UCSD-AML1 (cell line): Measurements from ENCODE around the gene SLIT3.

Source experiments
- DNase-seq: peaks from one replicate; lab custom pipeline; 2025; ENCODE audit not compliant: unreplicated experiment; lab: John Stamatoyannopoulos, UW

Gene SLIT3

GRCh38 chr5:169178754-169179153 lies 122.2 kb downstream of the SLIT3 start:
- no peak for DNase-seq

GRCh38 chr5:169178274-169178673 lies 122.7 kb downstream of the SLIT3 start:
- no peak for DNase-seq

GRCh38 chr5:169176709-169177694 lies 123.9 kb downstream of the SLIT3 start:
- no peak for DNase-seq

GRCh38 chr5:169175733-169176132 lies 125.2 kb downstream of the SLIT3 start:
- DNase-seq: no peak

GRCh38 chr5:169174923-169175322 lies 126.0 kb downstream of the SLIT3 start:
- no peak for DNase-seq

GRCh38 chr5:169173372-169173771 lies 127.6 kb downstream of the SLIT3 start:
- DNase-seq: no peak

GRCh38 chr5:169171515-169171914 lies 129.4 kb downstream of the SLIT3 start:
- DNase-seq: no peak

- no peak for DNase-seq
These were observed 131.2 kb downstream of the SLIT3 start for GRCh38 chr5:169169783-169170182.

GRCh38 chr5:169168280-169168679 lies 132.7 kb downstream of the SLIT3 start:
- no peak for DNase-seq

GRCh38 chr5:169166078-169166477 lies 134.9 kb downstream of the SLIT3 start:
- DNase-seq: no peak

- DNase-seq: no peak
These were observed 135.9 kb downstream of the SLIT3 start for GRCh38 chr5:169165052-169165451.

GRCh38 chr5:169164481-169164925 lies 136.4 kb downstream of the SLIT3 start:
- no peak for DNase-seq

- no peak for DNase-seq
These were observed 138.5 kb downstream of the SLIT3 start for GRCh38 chr5:169162407-169162806.

GRCh38 chr5:169161022-169161680 lies 139.8 kb downstream of the SLIT3 start:
- DNase-seq: no peak

GRCh38 chr5:169160405-169160901 lies 140.5 kb downstream of the SLIT3 start:
- DNase-seq: no peak

- DNase-seq: no peak
These were observed 142.2 kb downstream of the SLIT3 start for GRCh38 chr5:169158764-169159163.

- no peak for DNase-seq
These were observed 143.9 kb downstream of the SLIT3 start for GRCh38 chr5:169157064-169157463.

GRCh38 chr5:169154679-169155078 lies 146.3 kb downstream of the SLIT3 start:
- DNase-seq: no peak

- no peak for DNase-seq
These were observed 147.5 kb downstream of the SLIT3 start for GRCh38 chr5:169153405-169153804.

GRCh38 chr5:169152946-169153345 lies 148.0 kb downstream of the SLIT3 start:
- DNase-seq: no peak

- DNase-seq: no peak
These were observed 148.5 kb downstream of the SLIT3 start for GRCh38 chr5:169152453-169152852.
